H9 (cell line): Measurements from ENCODE around the gene FRRS1. TPM values are rescaled to one million over a fixed set of nuclear protein-coding genes. Genes with fewer than 3 reads are reported as not detected.

Experiments
- DNase-seq: peaks from one replicate; pipeline ENCODE4 v3.0.0-alpha.2; 2017
- H2AFZ ChIP-seq: one replicate; pipeline ENCODE4 v1.6.1; 2013; ENCODE audit warnings: mild to moderate bottlenecking, low read length, control low read depth, moderate library complexity
- H2AK5ac ChIP-seq: 2 replicates; pipeline ENCODE4 v1.6.1; 2013; ENCODE audit warnings: low read length, control low read depth, mixed read lengths; ENCODE audit not compliant: insufficient read length
- H2BK120ac ChIP-seq: one replicate; pipeline ENCODE4 v1.6.1; 2013; ENCODE audit warnings: low read depth, mild to moderate bottlenecking, low read length, control low read depth, inconsistent platforms; ENCODE audit not compliant: poor library complexity, severe bottlenecking
- H2BK12ac ChIP-seq: 2 replicates; pipeline ENCODE4 v1.6.1; 2013; ENCODE audit warnings: low read length, control low read depth, mixed read lengths, low read depth; ENCODE audit not compliant: insufficient read length
- H2BK15ac ChIP-seq: 2 replicates; pipeline ENCODE4 v1.6.1; 2013; ENCODE audit warnings: low read depth, low read length, control low read depth
- H2BK20ac ChIP-seq: one replicate; pipeline ENCODE4 v1.6.1; 2013; ENCODE audit warnings: low read depth, mild to moderate bottlenecking, low read length, control low read depth, inconsistent platforms; ENCODE audit not compliant: poor library complexity, severe bottlenecking
- H2BK5ac ChIP-seq: 2 replicates; pipeline ENCODE4 v1.6.1; 2013; ENCODE audit warnings: low read length, control low read depth, mixed read lengths; ENCODE audit not compliant: insufficient read length
- H3K14ac ChIP-seq: 2 replicates; pipeline ENCODE4 v1.6.1; 2013; ENCODE audit warnings: low read length, control low read depth; ENCODE audit not compliant: insufficient read depth
- H3K18ac ChIP-seq: 2 replicates; pipeline ENCODE4 v1.6.1; 2013; ENCODE audit warnings: low read depth, mild to moderate bottlenecking, mixed read lengths, low read length, control low read depth; ENCODE audit not compliant: insufficient read length
- H3K23ac ChIP-seq: 2 replicates; pipeline ENCODE4 v1.6.1; 2013; ENCODE audit warnings: low read length, control low read depth, mixed read lengths, low read depth; ENCODE audit not compliant: insufficient read length
- H3K23me2 ChIP-seq: 2 replicates; pipeline ENCODE4 v1.6.1; 2013; ENCODE audit warnings: low read depth, mild to moderate bottlenecking, mixed read lengths, low read length, control low read depth; ENCODE audit not compliant: insufficient read length, poor library complexity, severe bottlenecking
- H3K27ac ChIP-seq: 2 replicates; pipeline ENCODE4 v1.5.1; 2013; ENCODE audit warnings: low read length, control low read depth, mixed read lengths, low read depth; ENCODE audit not compliant: insufficient read length
- H3K27me3 ChIP-seq: 2 replicates; pipeline ENCODE4 v1.6.1; 2013; ENCODE audit warnings: low read length, control low read depth, inconsistent platforms; ENCODE audit not compliant: insufficient read depth
- H3K4ac ChIP-seq: 2 replicates; pipeline ENCODE4 v1.6.1; 2013; ENCODE audit warnings: low read depth, mild to moderate bottlenecking, control low read depth, inconsistent platforms, low read length, moderate library complexity
- H3K4me1 ChIP-seq: 2 replicates; pipeline ENCODE4 v1.6.1; 2013; ENCODE audit warnings: low read length, control low read depth, inconsistent platforms; ENCODE audit not compliant: insufficient read depth
- H3K4me2 ChIP-seq: 2 replicates; pipeline ENCODE4 v1.6.1; 2013; ENCODE audit warnings: low read length, control low read depth, mixed read lengths; ENCODE audit not compliant: insufficient read length, insufficient read depth
- H3K56ac ChIP-seq: 2 replicates; pipeline ENCODE4 v1.6.1; 2013; ENCODE audit warnings: low read depth, mild to moderate bottlenecking, mixed read lengths, low read length, control low read depth; ENCODE audit not compliant: insufficient read length
- H3K79me1 ChIP-seq: 2 replicates; pipeline ENCODE4 v1.6.1; 2013; ENCODE audit warnings: low read depth, mild to moderate bottlenecking, moderate library complexity, low read length, control low read depth, inconsistent platforms; ENCODE audit not compliant: insufficient read depth, poor library complexity, severe bottlenecking
- H3K79me2 ChIP-seq: 2 replicates; pipeline ENCODE4 v1.6.1; 2013; ENCODE audit warnings: low read length, control low read depth, inconsistent platforms; ENCODE audit not compliant: insufficient read depth
- H3K9ac ChIP-seq: 2 replicates; pipeline ENCODE4 v1.6.1; 2013; ENCODE audit warnings: low read length, control low read depth, mixed read lengths; ENCODE audit not compliant: insufficient read length; ENCODE audit errors: extremely low read depth
- H3K9me3 ChIP-seq: one replicate; pipeline ENCODE4 v1.6.1; 2013; ENCODE audit warnings: low read depth, low read length, inconsistent platforms; ENCODE audit not compliant: control insufficient read depth
- H3T11ph ChIP-seq: one replicate; pipeline ENCODE4 v1.6.1; 2013; ENCODE audit warnings: mild to moderate bottlenecking, low read length, control low read depth, inconsistent platforms
- H4K20me1 ChIP-seq: one replicate; pipeline ENCODE4 v1.6.1; 2013; ENCODE audit not compliant: control insufficient read depth, insufficient read length, insufficient read depth
- H4K5ac ChIP-seq: 2 replicates; pipeline ENCODE4 v1.6.1; 2013; ENCODE audit warnings: low read depth, mild to moderate bottlenecking, mixed read lengths, low read length, control low read depth; ENCODE audit not compliant: insufficient read length
- H4K8ac ChIP-seq: replicated peaks from 2 replicates; pipeline ENCODE4 v1.6.1; 2013; ENCODE audit warnings: low read length, control low read depth, mixed read lengths, low read depth; ENCODE audit not compliant: insufficient read length
- H4K91ac ChIP-seq: 2 replicates; pipeline ENCODE4 v1.6.1; 2013; ENCODE audit warnings: low read depth, mild to moderate bottlenecking, moderate library complexity, mixed read lengths, low read length, control low read depth; ENCODE audit not compliant: insufficient read length
- H3K27ac Mint-ChIP-seq, 3 experiments: 2 replicates in 2 of 3; 3 replicates in 1 of 3; pipeline ENCODE4 v1.8.0; 2020 to 2021; ENCODE audit warnings: mixed read lengths in 3 of 3, mild to moderate bottlenecking in 1 of 3, moderate library complexity in 1 of 3
- H3K27me3 Mint-ChIP-seq: 2 replicates; pipeline ENCODE4 v1.8.0; 2021; ENCODE audit warnings: low read depth, mild to moderate bottlenecking, moderate library complexity, mixed read lengths
- H3K36me3 Mint-ChIP-seq, 3 experiments: 2 replicates in 2 of 3; 3 replicates in 1 of 3; pipeline ENCODE4 v1.8.0; 2020 to 2021; ENCODE audit warnings: low read depth in 3 of 3, mixed read lengths in 3 of 3; ENCODE audit not compliant: insufficient read depth in 1 of 3
- H3K4me1 Mint-ChIP-seq, 2 experiments: 2 replicates each; pipeline ENCODE4 v1.8.0; 2020; ENCODE audit warnings: mixed read lengths in 2 of 2
- H3K4me3 Mint-ChIP-seq, 2 experiments: 2 replicates in 1 of 2; 3 replicates in 1 of 2; pipeline ENCODE4 v1.8.0; 2020 to 2021; ENCODE audit warnings: mild to moderate bottlenecking in 2 of 2, mixed read lengths in 2 of 2, moderate library complexity in 1 of 2
- H3K9me3 Mint-ChIP-seq, 2 experiments: 2 replicates in 1 of 2; 3 replicates in 1 of 2; pipeline ENCODE4 v1.8.0; 2020; ENCODE audit warnings: mild to moderate bottlenecking in 2 of 2, mixed read lengths in 2 of 2, moderate library complexity in 1 of 2
- CTCF ChIP-seq: fragments of 200-600 bp; sonication (generic); conservative IDR thresholded peaks from 3 replicates; pipeline ENCODE4 v1.8.0; 2021; ENCODE audit warnings: antibody characterized with exemption, mild to moderate bottlenecking
- WGBS: extraction: QIAGEN DNeasy Blood & Tissue Kit; methylation state at CpG from one replicate; pipeline ENCODE4 v1.1.7; 2013; ENCODE audit warnings: missing lambda C conversion rate, low lambda C conversion rate, mixed read lengths; ENCODE audit not compliant: insufficient read length; ENCODE audit errors: extremely low coverage; 5-methylcytosine and 5-hydroxymethylcytosine counted together
- total RNA-seq: library from RNA; stranded (reverse); gene quantifications from 2 replicates; pipeline ENCODE4 v1.2.1, GENCODE V29; 2021

The FRRS1 gene
- total RNA-seq, 1 experiment from 2014 or later: 5.6 TPM

- Histone ChIP-seq H4K5ac (no peak overlapping the region), H2BK15ac (no peak overlapping the region), H3K4me2 (no peak overlapping the region), H3K14ac (no peak overlapping the region), H3K18ac (no peak overlapping the region), H3K4ac (no peak overlapping the region), H2BK5ac (no peak overlapping the region), H3K9ac (no peak overlapping the region), H2BK120ac (no peak overlapping the region), H3K27me3 (no peaks in the 10 kb centered on the region), H4K20me1 (no peaks in the 10 kb centered on the region), H3K79me2 (no peaks in the 10 kb centered on the region), H2AK5ac (no peak overlapping the region), H2AFZ (no peak overlapping the region), H3K9me3 (no peaks in the 10 kb centered on the region), H3T11ph (no peak overlapping the region), H3K79me1 (no peaks in the 10 kb centered on the region), H2BK12ac (no peak overlapping the region), H4K91ac (no peak overlapping the region), H3K56ac (no peak overlapping the region), H3K23ac (no peak overlapping the region), H3K23me2 (no peaks in the 10 kb centered on the region), H2BK20ac (no peak overlapping the region), H4K8ac (no peak overlapping the region), H3K27ac (no peak overlapping the region), H3K4me1 (0 out of 2 replicates have a peak, but pooled peaks cover 2% of the 10 kb centered on the region)
- no peaks in the 10 kb centered on the region for H3K9me3 Mint-ChIP-seq
- no peak for DNase-seq
- peaks cover 10 to 19% of the 10 kb centered on the region in 2 experiments for H3K4me1 Mint-ChIP-seq
- H3K27ac Mint-ChIP-seq: no peak overlapping the region
- H3K4me3 Mint-ChIP-seq: no peak overlapping the region
- no CpG with 5 or more reads among the region's 2 CpGs for WGBS
- TF ChIP-seq CTCF: no peak
- H3K36me3 Mint-ChIP-seq: peaks cover 0 to 9% (median 0%) of the 10 kb centered on the region in 3 experiments; a peak in 2 of 7 replicates
- no peaks in the 10 kb centered on the region for H3K27me3 Mint-ChIP-seq
These were observed 18.0 kb downstream of the FRRS1 start for GRCh38 chr1:99748419-99748818.
